ENCODE measurements around the gene CLEC17A. TPM values are rescaled to one million over a fixed set of nuclear protein-coding genes. Genes with fewer than 3 reads are reported as not detected.
"Not testable (repeated sequence)": the region's sequence is repeated elsewhere in the genome, so short reads cannot be mapped to it uniquely, and the experiment has no call there.

CLEC17A gene
- total and polyA plus RNA-seq, 12 donors = 0.12 TPM; not detected in 11

GRCh38 chr19:14561847-14562351 is 21.0 kb upstream of the CLEC17A start:
- H3K27ac ChIP-seq = peak overlapping the region; percentile 79 to 97 (median 90)
- H3K4me3 ChIP-seq = peak overlapping the region in 5 of 10 donors; percentile 3 to 13 (median 8)
- H3K27me3 ChIP-seq = no peaks in the 10 kb centered on the region
- ATAC-seq (peak; percentile 45 to 65 (median 56)), DNase-seq (peak; percentile 45 to 57)
- no peak for TF ChIP-seq CTCF (IDR thresholded peaks at IDR 0.05)
- no peaks in the 10 kb centered on the region for H3K9me3 ChIP-seq
- peaks cover 0 to 28% (median 6%) of the 10 kb centered on the region in 9 donors for H3K36me3 ChIP-seq
- WGBS, 2 donors = 36 to 41% methylated on average over 22 of the region's 22 CpGs
- H3K4me1 ChIP-seq = peaks cover 32 to 67% (median 48%) of the 10 kb centered on the region in 9 donors
- intact Hi-C loops (cut with DNase I) = no loop called here

GRCh38 chr19:14562660-14563589 is 20.0 kb upstream of the CLEC17A start:
- no peak for TF ChIP-seq CTCF (IDR thresholded peaks at IDR 0.05)
- peaks cover 31 to 60% (median 46%) of the 10 kb centered on the region in 9 donors for H3K4me1 ChIP-seq
- 74 to 77% methylated on average over 23 of the region's 23 CpGs for WGBS, 2 donors
- peak in 1 of 2 donors; percentile 22 for DNase-seq
- no peaks in the 10 kb centered on the region for H3K27me3 ChIP-seq
- ATAC-seq = peak in 3 of 8 donors; percentile 7 to 26 (median 14)
- no peaks in the 10 kb centered on the region for H3K9me3 ChIP-seq
- H3K36me3 ChIP-seq = peaks cover 0 to 38% (median 6%) of the 10 kb centered on the region in 9 donors
- intact Hi-C loops (cut with DNase I) = no loop called here
- peak overlapping the region; percentile 79 to 97 (median 90) for H3K27ac ChIP-seq
- peak overlapping the region in 4 of 10 donors; percentile 7 to 13 (median 8) for H3K4me3 ChIP-seq

- peak overlapping the region in 7 of 10 donors; percentile 70 to 97 (median 94) for H3K27ac ChIP-seq
- DNase-seq (no peak), ATAC-seq (peak in 1 of 8 donors; percentile 0)
- peaks cover 0 to 44% (median 6%) of the 10 kb centered on the region in 9 donors for H3K36me3 ChIP-seq
- H3K4me3 ChIP-seq = no peak overlapping the region
- H3K4me1 ChIP-seq = peaks cover 30 to 55% (median 42%) of the 10 kb centered on the region in 9 donors
- no peaks in the 10 kb centered on the region for H3K27me3 ChIP-seq
- no peak for TF ChIP-seq CTCF (IDR thresholded peaks at IDR 0.05)
- H3K9me3 ChIP-seq = no peaks in the 10 kb centered on the region
- 95 to 97% methylated on average over 16 of the region's 16 CpGs for WGBS, 2 donors
- intact Hi-C loops (cut with DNase I) = no loop called here
Measured at GRCh38 chr19:14563590-14563926, 19.3 kb upstream of the CLEC17A start.

DNA sequence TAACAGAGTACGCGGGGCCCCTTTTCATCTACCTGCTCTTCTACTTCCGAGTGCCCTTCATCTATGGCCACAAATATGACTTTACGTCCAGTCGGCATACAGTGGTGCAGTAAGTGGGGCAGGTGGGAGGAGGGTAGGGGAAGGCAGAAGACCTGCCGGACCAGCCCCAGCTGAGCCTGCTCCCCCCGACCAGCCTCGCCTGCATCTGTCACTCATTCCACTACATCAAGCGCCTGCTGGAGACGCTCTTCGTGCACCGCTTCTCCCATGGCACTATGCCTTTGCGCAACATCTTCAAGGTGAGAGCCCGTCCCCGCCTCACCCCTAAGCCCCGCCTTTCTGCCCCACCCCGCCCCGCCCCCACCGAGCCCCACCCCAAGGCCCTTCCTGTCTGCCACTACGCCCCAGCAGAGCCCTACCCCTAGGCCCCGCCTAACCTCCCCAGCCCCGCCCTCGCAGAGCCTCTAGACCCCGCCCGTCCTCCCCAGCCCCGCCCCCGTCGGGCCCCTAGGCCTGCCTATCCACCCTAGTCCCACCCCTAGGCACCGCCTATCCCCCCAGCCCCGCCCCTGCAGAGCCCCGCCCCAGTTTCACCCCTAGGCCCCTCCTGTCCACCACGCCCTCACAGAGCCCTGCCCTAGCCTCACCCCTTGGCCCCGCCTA is 18.8 kb upstream of the CLEC17A start:
- Histone ChIP-seq H3K36me3 (peaks cover 0 to 50% (median 6%) of the 10 kb centered on the region in 9 donors), H3K9me3 (no peaks in the 10 kb centered on the region), H3K4me1 (peaks cover 28 to 54% (median 36%) of the 10 kb centered on the region in 9 donors), H3K4me3 (no peak overlapping the region), H3K27ac (peak overlapping the region in 3 of 10 donors; percentile 70 to 97 (median 95)), H3K27me3 (no peaks in the 10 kb centered on the region)
- ATAC-seq (peak in 6 of 8 donors; percentile 2 to 30 (median 18)), DNase-seq (peak in 1 of 2 donors; percentile 55)
- no peak for TF ChIP-seq CTCF (IDR thresholded peaks at IDR 0.05)
- intact Hi-C loops (cut with DNase I) = no loop called here
- WGBS, 2 donors = 70 to 79% methylated on average over 24 to 33 of the region's 33 CpGs

- WGBS, 2 donors = 80 to 82% methylated on average over 22 of the region's 22 CpGs
- H3K27me3 ChIP-seq; ATAC-seq; intact Hi-C loops (cut with DNase I); H3K27ac ChIP-seq; H3K4me3 ChIP-seq; DNase-seq; H3K9me3 ChIP-seq: not testable (repeated sequence)
- Histone ChIP-seq H3K4me1 (peaks cover 26 to 54% (median 40%) of the 10 kb centered on the region in 9 donors), H3K36me3 (peaks cover 0 to 53% (median 6%) of the 10 kb centered on the region in 9 donors)
Measured at GRCh38 chr19:14564652-14565297, 18.1 kb upstream of the CLEC17A start.
